Endometrial microvascular endothelial cells (primary cell): ENCODE measurements around the gene NXPE2. TPM values are rescaled to one million over a fixed set of nuclear protein-coding genes. Genes with fewer than 3 reads are reported as not detected.
"Not testable (repeated sequence)": the region's sequence is repeated elsewhere in the genome, so short reads cannot be mapped to it uniquely, and the experiment has no call there.

Source experiments
- in situ Hi-C: cut with HindIII; loops from 2 replicates; pipeline ENCODE4 v1.10.0; 2017; ENCODE audit warnings: low sequenced_read_pairs, low pct_unique_long_range_greater_than_20kb; ENCODE audit errors: inconsistent ontology term
- total RNA-seq: library from RNA; depleted of rRNA; stranded (reverse); fragments of >200 nt; gene quantifications from one replicate; pipeline ENCODE4 v1.2.3, GENCODE V29; 2015; ENCODE audit errors: inconsistent ontology term

Gene NXPE2
- total RNA-seq = not detected

DNA sequence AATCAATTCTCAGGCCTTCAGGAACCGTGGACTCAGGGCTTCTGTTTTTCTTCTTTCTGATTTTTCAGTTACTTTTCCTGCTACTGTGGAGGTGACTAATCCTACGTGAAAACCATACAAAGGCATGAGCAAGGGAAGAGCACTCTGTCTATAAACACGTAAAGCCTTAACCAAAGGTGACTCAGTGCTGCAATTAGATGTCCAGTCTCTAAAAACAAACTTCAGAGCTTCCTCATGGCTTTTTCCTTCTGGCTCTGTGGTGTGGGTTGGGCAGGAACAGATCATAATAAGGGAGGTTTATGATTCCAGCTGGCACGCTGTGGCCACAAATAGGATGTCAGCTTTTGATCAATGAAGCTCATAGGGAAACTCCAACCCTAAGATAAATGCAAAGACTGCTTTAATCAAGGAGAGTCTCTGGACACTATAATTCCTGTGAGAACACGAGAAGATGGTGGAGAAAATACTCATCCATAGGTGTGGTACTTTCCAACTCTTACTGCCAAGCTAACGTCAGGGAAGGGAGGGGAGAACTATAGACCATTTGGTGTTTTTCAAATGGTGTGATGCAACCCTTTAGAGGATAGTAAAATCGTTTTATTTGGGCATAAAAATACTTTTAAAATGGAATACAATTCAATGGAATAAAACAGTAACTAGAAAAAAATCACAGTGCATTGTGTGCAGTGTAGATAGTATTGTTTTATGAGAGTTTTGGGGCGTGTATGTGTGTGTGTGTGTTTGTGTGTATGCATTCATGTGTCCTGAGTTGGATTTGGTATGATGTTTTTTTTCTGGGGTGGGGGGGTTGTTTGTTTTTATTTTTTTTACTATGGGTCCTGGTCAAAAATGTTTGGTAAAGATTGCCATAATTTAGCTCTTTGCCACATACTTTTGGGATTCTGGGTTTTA is at the start of gene NXPE2:
Gene NXPE2 (plus strand): TSS at position 403 of the 912 bp plus-strand sequence. CDS start 49 bp downstream, at position 452.
- in situ Hi-C loops = no loop called here

DNA sequence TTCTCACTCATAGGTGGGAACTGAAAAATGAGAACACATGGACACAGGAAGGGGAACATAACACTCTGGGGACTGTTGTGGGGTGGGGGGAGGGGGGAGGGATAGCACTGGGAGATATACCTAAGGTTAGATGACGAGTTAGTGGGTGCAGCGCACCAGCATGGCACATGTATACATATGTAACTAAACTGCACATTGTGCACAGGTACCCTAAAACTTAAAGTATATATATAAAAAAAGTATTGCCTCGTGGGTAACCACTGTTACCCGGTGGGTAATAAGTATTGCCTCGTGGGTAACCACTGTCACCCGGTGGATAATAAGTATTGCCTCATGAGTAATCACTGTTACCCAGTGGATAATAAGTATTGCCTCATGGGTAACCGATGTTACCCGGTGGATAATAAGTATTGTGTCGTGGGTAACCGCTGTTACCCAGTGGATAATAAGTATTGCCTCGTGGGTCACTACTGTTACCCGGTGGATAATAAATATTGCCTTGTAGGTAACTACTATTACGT is 46.8 kb upstream of the NXPE2 start:
- in situ Hi-C loops = not testable (repeated sequence)

DNA sequence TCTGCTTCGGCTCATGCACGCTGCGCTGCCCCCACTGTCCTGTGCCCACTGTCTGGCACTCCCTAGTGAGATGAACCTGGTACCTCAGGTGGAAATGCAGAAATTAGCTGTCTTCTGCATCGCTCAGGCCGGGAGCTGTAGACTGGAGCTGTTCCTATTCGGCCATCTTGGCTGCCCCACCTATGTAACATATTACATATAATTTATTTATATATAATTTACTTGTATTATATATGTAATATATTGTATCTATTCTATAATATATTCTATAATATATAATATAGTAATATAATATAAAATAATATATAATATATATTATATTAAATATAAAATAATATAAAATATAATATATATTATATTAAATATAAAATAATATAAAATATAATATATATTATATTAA is 38.9 kb upstream of the NXPE2 start:
- in situ Hi-C loops = not testable (repeated sequence)

DNA sequence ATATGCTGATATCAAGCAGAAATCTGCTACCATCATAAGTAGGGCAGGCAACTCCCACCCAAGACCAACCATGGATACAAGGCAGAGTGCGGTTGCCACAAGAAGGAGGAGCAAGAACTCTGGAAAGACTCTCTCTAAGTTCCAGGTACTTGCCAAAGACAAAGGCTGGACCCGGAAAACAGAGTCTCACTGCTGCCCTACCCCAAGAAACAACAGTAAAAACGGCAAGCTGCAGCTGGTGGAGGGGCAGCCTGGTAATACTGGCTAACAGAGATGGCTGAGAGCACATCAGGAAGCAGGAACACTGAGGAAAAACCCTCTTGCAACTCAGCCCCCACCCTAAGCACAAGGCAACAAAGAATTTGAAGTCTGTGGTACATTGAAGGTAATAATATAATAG is 27.7 kb upstream of the NXPE2 start:
- in situ Hi-C loops = no loop called here

DNA sequence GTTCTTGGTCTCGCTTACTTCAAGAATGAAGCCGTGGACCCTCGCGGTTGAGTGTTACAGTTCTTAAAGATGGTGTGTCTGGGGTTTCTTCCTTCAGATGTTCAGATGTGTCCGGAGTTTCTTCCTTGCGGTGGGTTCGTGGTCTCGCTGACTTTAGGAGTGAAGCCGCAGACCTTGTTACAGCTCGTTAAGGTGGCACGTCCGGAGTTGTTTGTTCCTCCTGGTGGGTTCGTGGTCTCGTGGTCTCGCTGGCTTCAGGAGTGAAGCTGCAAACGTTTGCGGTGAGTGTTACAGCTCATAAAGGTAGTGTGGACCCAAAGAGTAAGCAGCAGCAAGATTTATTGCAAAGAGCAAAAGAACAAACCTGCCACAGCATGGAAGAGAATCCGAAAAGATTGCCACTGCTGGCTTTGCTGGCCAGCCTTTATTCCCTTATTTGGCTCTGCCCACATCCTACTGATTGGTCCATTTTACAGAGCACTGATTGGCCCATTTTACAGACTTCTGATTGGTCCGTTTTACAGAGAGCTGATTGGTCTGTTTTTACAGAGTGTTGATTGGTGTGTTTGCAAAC is 27.1 kb upstream of the NXPE2 start:
- in situ Hi-C loops = no loop called here

DNA sequence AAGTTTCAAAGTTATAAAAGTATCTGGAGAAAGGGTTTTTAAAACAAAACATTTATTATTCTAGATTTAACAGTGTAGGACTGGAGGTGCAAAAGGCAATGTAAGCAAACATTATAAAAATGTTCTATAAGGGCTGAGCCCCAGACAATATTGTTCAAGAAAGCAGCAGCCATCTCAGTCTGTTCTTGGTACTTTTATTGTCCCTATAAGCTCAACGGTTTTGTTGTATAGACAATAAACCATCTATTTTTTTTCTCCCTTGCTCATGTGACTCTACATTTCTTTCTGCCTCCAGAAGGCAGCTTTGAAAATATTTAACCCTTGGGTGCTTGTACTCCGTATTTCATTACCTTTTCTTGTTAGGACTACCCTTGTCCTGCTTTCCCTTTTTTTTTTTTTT is 25.2 kb upstream of the NXPE2 start:
- in situ Hi-C loops = no loop called here

DNA sequence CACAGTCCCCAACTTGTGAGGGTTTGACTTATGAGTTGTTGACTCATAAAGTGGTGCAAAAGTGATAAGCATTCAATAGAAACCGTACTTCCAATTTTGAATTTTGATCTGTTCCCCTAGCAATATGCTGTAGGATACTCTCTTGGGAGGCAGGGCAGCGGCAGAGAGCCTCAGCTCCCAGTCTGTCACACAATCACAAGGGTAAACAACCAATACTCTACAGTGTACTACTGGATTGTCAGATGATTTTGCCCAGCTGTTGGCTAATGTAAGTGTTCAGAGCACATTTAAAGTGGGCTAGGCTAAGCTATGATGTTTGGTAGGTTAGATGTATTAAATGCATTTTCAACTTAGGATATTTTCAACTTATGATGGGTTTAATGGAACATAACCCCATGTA is 13.7 kb upstream of the NXPE2 start:
- in situ Hi-C loops = no loop called here

DNA sequence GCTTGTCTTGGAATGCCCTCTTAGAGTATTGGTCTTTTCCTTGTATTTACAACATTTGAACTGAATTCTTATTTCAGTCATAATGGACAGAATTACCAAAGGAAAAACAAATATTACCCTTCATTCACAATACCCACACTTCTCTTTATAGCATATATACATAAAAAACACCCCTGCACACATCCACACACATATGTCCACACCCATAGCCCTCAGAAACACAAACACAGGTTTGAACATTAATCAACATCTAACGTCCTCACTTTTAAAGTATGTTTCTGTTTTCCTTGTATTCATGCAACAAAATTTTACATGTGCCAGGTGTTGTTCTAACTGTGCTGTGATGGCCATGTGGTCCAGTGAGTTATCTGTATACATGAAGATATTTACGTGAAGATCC is 11.6 kb upstream of the NXPE2 start:
- in situ Hi-C loops = no loop called here

DNA sequence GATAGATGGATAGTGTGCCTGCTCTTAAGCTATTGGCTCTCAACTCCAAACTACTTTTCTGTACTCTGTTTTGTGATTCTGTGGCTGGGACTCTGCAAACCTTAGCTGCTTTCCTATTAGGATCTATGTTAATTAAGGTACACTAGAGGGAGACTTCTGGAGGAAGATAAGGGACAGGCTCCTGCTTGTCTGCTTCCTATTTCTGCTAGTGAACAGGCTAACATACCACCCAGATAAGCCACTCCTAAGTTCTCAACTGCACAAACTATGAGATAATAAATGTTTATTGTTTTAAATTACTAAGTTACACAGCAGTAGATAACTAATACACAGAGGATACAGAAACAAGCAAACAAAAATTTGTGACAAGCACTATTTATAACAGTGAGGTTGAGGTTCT is 10.2 kb upstream of the NXPE2 start:
- in situ Hi-C loops = no loop called here

DNA sequence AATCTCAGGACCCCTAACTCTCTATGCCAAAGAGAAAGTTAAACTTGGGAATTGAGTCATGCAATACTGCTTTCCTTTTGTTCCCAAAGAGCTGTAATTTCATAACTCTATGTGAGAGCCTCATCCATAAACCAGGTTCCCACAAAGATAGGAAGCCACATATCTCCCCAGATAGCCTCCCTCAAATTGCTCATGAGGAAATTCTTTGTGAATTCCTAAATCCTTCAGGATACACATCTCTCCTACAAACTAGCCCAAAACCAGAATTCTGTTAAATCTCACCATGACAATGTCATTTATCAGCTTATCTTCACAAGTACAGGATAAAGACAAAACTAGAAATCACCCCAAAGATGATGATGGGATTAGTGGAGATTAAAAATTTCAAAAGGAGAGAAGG is 4.7 kb upstream of the NXPE2 start:
- in situ Hi-C loops = no loop called here

DNA sequence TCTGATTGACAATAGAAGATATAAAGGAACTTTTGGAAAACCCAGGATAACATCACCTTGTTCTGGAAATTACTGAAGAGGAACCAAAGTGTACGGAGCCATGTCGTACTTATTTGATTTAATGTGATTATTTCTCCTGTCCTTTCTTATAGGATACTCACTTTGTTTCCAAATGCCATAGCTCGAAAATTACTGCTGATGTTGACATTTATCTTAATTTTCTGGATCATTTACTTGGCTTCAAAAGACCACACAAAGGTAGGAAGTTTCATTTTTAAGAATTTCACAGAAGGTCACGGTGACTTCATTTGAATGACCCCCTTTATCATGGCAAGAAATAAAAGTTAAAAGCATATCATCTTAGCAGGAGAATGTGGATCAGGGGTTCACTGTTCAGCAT is 1.2 kb downstream of the NXPE2 start:
- in situ Hi-C loops = no loop called here

DNA sequence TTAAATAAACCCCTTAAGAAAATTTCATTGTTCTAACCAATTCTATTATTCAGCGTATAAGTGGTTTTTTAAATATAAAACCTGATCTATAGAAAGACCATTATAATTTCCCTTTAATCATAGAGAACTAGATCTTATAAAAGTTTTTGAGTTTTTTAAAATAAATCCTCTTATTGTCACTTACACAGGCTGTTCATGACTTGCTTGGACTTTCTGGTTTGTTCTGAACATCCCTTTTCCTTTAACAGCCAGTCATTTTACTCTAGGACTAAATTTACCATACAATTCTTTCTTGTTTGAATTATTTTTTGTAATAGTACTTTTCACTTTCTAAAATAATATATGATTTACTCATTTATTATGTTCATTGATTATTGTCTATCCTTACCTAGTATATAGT is 4.7 kb downstream of the NXPE2 start:
- in situ Hi-C loops = no loop called here

DNA sequence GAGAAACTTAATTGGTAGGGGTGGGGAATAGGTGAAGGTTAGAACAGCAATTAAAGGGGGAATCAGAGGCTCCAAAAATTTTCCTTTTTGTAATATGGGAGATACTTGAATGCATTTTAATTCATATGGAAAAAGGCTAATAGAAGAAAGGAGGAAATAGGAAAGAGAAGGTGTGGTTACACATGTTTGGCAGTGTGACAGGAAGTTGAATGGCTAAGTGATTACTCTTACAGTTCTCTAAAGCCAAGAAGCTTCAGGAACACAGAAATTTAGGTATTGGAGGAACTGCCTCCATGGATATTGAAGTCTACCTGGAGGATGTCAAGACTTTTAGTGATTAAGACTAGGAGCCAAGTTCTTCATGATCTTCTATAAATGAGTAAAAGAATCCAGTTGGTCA is 6.3 kb downstream of the NXPE2 start:
- in situ Hi-C loops = no loop called here

DNA sequence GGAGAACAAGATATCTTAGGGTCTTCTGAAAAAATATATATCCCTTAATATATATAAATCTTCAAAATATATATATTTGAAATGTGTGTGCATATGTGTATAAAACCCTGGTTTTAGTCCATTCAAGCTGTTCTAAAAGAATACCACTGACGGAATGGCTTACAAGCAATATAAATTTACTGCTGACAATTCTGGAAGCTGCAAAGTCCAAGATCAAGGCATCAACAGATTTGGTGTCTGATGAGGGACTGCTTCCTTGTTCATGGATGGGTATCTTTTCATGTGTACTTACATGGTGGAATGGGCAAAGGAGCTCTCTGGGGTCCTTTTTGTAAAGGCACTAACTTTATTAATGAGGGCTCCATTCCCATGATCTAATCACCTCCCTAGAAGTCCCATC is 6.8 kb downstream of the NXPE2 start:
- in situ Hi-C loops = no loop called here

DNA sequence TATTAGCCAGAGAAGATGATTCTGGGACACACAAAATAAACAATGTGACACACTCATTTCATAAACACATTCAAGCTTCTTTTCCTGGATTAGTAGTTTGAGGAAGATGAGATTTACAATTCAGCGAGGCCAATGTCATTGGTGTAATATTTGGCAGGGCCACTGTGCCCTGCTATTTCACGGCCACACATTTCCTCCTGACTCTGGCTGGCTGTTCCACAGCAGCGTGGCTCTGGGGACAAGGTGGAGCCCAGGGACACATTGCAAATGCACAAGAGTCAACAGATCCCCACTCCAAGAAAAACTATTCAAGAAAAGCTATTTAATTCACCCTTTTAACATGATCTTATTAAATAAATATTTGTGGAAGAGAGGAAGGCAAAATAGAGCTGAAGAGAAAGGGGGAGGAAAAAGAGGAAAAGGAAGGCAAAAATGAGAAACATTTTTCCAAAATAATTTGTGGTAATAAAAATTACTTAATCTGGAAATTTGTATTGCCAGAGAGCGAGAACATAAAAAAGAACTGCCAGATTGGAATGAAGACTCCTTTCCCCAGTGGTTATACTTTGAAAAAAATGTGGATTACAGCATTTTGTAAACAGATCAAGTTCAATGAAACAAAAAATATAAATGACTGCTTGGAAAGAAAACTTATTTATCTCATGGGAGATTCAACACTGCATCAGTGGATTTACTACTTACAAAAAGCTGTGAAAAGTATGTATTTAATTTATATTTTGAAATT is 27.1 kb downstream of the NXPE2 start:
- in situ Hi-C loops = no loop called here

DNA sequence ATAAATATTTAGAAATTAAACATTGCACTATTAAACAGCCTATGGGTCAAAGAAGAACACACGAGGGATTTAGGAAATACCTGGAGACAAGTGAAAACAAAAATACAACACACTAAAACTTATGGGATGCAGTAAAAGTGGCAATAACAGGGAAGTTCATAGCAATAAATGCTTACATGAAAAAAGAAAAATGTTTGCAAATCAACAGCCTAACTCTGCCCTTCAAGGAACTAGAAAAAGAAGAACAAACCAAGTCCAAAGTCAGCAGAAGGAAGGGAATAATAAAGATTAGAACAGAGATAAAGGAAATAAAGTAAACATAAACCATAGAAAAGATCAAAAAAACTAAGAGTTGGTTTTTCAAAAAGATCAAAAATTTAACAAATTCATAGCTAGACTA is 31.6 kb downstream of the NXPE2 start:
- in situ Hi-C loops = no loop called here

DNA sequence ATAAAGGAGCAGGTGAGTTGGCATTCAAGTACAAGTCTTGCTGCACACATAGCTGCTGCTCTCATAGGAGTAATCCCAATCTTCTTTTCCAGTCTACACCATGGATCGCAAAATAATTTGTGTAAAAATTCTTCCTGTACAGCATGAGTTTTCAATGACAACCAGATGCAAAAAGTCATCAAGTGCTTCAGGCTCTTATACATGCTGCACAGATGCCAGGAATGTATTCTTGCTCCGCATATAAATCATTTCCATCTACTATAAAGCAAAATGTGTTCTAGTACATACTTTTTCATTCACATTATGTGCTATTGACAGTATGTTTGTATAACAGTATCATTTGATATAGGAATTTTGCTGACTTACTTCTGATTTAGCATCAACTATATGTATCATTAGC is 35.4 kb downstream of the NXPE2 start:
- in situ Hi-C loops = no loop called here

DNA sequence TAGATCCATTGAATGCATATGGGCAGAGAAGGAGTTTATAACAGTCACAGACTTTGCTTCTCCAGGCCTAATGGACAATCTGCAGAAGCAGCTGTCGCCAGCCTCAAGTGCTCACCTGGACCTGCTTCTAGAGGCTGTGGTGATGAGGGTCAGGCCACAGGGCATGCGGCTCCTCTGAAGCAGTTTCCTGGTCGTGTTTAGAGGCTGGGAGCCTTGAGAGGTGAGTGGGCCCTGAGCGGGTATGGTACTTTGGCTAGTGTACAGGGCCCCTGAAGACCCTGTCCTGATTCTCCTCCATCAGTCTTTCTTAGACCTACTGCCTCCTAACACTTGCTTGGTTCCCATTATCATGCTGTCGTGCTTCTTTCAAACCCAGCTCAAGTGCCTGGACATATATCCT is 41.2 kb downstream of the NXPE2 start:
- in situ Hi-C loops = no loop called here

DNA sequence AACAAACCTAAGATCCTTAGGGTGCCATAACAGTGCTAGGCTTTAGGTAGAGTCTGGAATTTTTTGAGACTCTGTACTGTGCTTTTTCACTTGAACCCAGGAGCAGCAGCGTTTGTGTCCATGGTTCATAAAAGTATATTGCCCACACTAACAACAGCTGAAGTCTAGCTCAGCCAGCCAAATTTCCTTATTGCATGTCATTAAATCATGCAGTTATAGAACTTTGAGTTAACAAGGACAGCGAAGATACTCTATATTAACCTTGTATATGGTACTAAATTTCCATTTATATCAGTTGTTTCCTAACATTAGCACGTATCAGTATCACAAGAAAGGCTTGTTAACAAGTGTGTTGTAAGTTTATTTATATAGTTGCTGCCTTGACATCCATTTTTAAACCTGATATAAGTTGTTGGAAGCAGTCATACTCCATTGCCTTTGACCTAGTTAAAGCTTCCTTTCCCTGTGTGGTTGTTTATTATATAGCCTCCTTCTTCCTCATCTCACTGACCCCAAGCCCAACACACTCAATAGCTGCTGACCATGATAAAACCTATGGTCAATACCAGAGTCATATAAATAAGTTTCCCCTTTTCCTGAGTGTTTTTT is 46.7 kb downstream of the NXPE2 start:
- in situ Hi-C loops = no loop called here
